Mucosa of gallbladder (tissue), 1 donor: Measurements from ENCODE around the gene ST3GAL3. TPM values are rescaled to one million over a fixed set of nuclear protein-coding genes. Genes with fewer than 3 reads are reported as not detected.

Experiments used
- DNase-seq: peaks from one replicate; pipeline ENCODE4 v3.0.0-alpha.2; 2020; ENCODE audit warnings: low spot score
- total RNA-seq: library from RNA; stranded (reverse); gene quantifications from one replicate; pipeline ENCODE4 v1.2.1, GENCODE V29; 2021
- donor health status: DM: no; HTN: no; CAD: no.

The ST3GAL3 gene
- total RNA-seq, 1 donor from 2014 or later = 17.4 TPM

DNA sequence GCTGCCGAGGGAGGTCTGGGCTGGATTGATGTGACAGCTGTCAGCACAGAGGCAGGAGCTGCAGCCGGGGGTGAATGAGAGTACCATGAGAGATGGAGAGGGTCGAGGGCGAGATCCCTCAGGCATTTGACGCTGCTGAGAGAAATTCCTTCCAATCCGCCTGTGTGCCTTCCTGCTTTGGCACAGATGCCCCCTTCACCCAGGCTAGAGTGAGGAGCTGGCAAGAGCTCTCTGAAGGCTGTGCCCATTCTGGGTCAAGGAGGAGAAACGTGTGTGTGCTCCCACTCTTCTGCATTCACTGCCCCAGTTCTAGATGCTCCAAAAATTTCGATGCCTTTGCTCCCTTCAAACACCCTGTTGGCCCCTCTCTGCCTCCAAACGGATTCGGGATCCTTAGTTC is 231.0 kb downstream of the ST3GAL3 start:
- DNase-seq = no peak

GRCh38 chr1:43938892-43939587 is 231.7 kb downstream of the ST3GAL3 start:
- DNase-seq = no peak

DNA sequence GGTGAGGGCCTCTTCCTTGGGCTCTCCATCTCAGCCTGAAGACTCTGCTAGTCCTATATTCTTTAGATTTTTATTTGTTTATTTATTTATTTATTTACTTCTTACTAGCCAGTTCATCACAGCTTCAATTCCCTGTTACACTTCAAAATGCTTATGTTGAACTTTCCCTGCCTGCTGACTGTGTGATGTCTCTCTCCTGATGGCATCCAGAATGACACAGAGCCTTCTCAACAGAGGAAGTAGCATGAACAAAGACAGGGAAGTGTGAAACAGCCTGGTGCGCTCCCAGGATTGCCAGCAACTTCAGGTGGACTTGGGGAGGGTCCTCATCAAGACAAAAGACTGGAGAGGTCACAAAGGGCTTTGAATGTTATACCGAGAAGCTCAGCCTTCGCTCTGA is 235.1 kb downstream of the ST3GAL3 start:
- no peak for DNase-seq

DNA sequence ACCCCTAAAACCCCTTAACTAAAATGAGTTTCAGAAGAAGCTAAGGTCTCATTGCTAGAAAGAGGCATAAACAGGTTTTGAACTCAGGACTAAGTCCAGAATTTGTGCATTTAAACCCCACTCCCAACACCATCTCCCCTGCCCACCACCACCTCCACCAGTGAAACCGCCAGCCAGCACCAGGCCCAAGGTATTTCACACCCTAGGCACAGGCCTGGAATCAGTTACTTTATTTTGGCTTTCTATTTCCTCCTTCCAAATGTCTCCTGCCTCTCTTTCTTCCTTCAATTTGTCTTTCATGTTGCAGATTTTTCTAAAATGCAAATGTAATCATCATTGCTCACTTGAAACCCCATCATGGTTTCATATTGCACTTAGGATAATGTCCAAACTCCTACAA is 237.5 kb downstream of the ST3GAL3 start:
- no peak for DNase-seq

DNA sequence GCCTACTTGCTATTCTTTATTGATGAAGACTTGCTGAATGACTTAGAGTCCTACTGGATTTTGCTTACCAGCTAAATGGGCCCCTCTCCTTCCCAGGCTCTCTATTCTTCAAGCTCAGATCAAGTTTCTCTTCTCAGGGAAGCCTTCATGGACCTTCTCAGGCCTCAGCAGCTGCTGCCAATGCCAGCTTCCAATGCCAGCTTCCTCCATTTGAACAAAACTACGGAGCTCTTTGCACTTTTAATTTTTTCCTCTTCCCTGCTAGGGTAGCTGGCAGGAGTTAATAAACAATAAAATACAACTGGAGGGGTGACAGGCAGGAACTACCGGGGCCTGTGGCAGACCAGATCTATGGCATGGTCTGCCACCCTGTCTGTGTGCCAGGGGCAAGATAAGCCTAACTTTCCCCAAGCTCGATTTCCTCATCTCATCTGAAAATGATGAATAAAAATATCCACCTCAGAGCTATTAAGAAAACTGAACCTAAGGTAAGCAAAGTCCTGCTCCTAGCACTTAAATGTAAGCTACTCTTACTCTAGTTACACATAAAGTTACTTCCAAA is 238.4 kb downstream of the ST3GAL3 start:
- DNase-seq = no peak

DNA sequence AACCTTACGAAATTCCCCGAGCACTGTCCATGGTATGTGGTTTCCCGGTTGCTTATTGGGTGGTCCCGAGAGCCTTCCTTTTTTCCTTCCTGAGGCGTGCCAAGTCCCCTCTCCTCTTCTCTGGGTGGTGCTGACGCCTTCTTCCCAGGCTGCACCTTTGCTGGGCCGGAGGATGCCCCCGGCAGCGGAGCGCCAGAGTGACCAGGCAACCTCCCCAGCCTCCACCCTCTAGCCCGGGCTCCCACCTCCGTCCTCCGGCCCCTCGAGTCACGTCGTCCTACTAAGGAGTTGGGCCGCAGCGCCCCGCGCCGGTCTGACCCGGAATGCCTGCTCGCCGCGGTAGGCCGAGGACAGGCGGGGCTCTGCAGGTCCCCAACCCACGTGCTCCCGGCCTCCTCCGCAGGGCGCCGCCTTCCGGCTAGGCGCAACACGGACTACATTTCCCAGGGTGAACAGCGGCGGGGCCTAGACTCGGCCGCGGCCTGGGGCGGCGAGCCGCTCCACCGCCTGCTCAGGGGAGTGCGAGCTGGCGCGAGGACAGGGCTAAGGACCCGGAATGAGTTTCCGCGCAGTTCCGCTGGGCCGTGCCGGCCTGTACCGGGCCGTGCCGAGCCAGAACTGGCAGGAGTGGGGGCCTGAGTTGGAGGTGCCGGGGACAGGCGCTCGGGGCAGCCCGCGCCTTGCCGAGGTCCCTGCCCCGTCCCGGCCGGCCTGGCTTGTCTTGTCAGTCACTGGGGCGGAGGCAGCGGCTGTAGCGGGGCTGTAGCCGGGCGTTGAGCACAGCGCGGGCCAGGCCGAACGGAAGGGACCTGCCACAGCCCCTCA is 239.1 kb downstream of the ST3GAL3 start, which contains the start of gene IPO13:
TSS of gene IPO13 (plus strand) at position 715 of the 825 bp plus-strand sequence. CDS start 651 bp downstream, outside the sequence.
- peak; percentile 96 for DNase-seq

DNA sequence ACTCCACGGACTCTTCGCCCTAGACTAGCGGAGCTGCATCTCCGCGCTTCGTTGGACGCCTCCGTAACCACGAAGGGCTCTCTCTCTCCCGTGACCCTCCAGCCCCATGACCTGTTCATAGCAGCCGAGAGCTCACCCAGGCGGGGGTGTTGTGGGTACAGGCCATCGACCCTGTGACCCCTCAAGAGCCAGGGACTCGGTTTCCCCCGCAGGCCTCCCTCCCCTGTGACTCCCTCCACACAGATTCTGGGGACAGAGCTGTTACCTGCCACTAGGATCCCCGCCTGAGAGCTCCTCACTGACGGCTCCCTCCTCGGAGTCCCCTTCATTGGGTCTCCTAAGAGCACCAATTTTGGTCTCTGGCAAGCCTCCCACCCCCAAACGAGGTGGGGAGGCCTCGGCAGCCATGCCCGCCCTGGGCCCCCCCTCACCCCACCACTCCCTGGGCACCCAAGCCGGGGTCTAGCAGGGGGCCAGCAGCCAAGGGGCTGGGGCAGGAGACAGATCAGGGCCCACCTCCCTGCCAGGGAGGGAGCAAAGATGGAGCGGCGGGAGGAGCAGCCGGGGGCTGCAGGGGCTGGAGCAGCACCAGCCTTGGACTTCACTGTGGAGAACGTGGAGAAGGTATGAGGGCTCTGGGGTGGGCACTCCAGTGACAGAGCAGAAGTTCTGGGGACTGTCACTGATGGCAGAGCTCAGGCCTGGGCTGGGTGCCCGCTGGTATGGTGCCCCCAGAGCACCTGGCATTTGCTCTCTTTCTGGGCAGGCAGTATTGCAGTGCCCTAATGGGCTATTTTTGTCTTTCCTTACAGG is 239.9 kb downstream of the ST3GAL3 start:
- DNase-seq = no peak

DNA sequence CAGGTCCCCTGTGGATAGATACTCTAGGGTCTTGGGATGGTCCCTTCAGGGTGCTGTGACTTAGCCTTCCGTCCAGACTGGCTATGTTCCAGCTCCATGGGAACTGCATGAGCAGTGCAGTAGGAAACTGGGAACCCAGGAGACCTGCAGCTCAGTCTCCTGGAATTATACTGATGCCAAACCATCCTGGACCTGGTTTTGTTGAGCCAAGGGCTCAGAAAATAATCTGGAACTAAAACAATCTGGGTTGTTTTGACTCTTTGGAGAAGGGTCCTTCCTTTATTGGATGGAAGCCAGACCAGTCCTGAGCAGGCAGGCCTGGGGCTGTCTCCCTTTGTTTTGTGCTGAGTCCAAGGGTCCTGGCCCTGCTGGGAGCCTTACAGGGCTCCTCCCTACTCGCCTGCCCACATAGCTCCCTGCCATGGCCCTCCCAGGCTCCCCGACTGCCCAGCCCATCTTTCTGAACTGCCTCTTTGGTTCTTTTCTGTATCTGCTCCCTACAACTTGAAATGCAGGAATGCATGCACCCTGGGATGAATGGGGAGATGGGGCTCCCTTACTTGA is 240.6 kb downstream of the ST3GAL3 start:
- DNase-seq = no peak

- peak; percentile 34 for DNase-seq
Observed at GRCh38 chr1:43949678-43950077, 242.3 kb downstream of the ST3GAL3 start.

- no peak for DNase-seq
Observed at GRCh38 chr1:43951021-43951985, 244.0 kb downstream of the ST3GAL3 start.

DNA sequence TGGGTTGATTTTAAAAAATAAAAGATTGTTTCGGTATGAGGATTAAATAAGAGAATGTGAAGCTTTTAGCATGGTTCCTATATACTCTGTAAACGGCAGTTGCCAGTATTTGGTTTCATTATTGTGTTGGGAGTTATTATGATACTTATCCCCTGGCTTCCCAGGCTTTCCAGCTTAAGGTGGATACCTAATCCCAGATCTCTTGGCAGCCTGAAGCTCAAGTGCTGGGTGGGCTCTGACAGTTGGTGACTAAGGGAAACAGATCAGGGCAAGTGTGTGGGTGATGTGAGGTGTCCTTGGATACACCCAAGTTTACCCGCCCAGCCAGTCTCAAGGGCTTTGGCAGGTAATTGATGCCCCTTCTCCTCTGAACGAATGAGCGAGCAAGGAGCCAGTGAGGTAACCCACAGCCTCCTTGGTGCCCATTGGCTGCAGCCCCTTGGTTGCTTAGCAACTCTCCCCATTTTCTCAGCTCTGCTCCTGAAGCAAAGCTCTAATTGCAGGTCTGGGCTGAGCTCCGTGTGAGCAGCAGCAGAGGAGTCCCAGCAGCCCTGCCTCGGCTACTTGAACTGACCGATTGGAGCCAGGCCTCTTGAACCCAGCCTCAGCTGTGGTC is 245.5 kb downstream of the ST3GAL3 start:
- no peak for DNase-seq

GRCh38 chr1:43953361-43953760 is 246.0 kb downstream of the ST3GAL3 start:
- no peak for DNase-seq

DNA sequence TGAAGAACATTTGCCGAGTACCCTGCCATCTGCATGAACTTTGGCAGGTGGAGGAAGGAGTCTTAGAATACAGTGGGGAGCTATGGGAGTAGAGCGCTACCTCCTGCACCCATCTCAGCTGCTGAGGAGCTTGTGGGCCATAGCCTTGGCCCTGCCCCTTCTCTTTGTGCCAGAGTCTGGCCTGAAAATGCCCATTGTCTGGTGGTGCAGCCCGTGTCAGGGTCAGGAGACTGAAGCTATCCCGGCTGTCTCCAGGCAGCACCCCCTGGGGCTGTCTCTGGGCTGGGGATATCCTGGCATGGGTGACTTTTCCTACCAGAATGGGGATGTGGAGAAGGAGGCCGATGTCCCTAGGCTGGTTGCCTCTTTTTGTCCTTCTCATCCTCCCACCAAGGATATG is 246.7 kb downstream of the ST3GAL3 start:
- no peak for DNase-seq

GRCh38 chr1:43956234-43956633 is 248.9 kb downstream of the ST3GAL3 start:
- no peak for DNase-seq

DNA sequence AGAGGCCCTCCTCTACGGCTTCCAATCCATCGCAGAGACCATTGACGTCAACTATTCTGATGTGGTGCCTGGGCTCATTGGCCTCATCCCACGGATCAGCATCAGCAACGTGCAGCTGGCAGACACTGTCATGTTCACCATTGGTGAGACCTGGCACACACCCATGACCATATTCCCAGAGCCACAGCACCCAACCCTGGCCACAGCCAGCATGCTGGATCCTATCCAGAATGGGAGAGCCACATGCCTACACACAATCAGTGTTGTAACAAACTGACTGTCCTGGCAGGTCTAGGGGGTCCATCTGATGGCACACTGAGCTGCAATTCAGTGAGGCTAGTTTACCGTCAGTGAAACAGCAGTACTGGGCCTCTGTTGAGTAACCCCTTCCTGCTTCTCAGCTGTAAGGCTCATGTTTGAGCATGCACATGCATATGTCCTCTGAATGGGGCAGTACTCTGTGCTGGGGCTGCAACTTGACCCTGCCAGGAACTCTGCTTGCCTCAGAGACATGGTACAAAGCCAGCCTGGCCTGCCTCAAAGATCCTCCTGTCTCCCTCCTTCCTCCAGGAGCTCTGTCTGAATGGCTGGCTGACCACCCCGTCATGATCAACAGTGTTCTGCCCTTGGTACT is 250.2 kb downstream of the ST3GAL3 start:
- no peak for DNase-seq

GRCh38 chr1:43958351-43959255 is 251.3 kb downstream of the ST3GAL3 start:
- DNase-seq = no peak

DNA sequence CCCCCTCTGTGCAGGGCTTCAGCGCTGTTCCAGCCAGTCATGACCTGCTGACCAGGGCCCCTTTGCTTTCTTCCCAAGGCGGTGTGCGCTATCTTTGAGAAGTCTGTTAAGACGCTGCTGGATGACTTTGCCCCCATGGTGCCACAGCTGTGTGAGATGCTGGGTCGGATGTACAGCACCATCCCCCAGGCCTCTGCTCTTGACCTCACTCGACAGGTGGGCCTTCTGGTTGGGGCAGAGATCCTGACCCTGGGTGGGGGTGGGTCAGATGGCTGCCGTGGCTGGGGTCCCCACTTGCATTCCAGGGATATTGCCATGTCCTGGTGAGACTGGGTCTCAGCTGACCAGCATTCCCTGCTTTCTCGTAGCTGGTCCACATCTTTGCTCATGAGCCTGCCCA is 253.5 kb downstream of the ST3GAL3 start:
- DNase-seq = no peak

GRCh38 chr1:43961692-43962091 is 254.4 kb downstream of the ST3GAL3 start:
- DNase-seq = no peak
